ENCODE results near the gene SLC7A9.
"Not testable (repeated sequence)": the region's sequence is repeated elsewhere in the genome, so short reads cannot be mapped to it uniquely, and the experiment has no call there.

SLC7A9 gene

GRCh38 chr19:32824191-32824751 is 45.3 kb downstream of the SLC7A9 start:
- no peak for DNase-seq

DNA sequence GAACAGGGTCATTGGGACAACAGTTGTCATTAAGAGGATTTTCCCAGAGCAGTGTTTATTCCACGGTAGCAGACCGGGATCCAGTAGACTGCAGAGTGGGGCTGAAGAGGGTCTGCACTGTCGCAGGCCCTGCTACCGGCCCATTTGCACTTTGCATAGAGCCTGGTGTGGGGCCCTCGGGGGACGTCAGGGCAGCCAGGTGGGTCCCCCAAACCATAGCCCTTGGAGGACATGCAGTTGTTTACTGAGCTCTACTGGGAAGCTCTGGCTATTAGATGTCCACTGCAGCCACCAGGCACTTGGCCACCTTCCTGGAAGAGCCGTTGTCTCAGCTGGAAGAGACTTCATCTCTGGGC is 45.8 kb downstream of the SLC7A9 start:
- no peak for DNase-seq

DNA sequence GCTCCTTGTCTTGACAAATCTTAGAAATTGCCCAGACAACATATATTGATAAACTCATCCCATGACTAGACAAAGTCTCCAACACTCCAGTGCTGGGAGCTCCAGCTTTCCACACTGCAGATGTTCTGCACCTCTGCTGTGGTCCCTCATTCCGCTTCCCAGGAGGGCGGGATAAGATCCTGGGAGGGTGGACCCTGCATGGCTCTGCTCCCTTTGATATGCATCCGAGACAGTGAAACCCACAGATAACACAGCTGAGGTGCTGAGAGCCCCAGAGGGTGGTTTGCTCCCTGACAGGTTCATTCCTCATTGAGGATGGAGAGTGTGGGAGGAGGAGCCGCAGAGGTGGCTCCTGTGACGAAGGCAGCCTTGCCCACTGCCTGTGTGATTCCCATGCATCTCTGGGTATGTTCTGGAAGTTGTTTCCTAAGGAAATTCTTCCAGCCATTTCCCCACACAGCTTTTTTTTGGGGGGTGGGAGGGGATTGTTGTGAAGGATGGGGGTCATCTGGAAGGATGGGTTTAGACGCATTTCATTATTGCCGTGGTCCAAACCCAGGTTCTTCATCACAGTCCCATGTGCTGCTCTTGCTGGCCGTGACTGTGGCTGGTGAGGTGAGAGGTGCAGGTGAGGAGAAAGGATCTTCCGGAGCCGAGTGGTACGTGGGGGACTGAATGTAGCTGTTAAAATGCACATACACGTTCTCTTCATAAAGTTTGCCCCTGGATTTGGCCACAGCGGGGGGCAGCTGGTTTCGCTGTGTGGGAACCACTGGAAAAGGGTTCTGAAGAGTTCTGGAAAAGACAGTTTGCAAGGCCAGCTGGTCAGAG is 46.4 kb downstream of the SLC7A9 start:
- DNase-seq: no peak

- DNase-seq: no peak
Measured at GRCh38 chr19:32819419-32820400, 49.9 kb downstream of the SLC7A9 start.

DNA sequence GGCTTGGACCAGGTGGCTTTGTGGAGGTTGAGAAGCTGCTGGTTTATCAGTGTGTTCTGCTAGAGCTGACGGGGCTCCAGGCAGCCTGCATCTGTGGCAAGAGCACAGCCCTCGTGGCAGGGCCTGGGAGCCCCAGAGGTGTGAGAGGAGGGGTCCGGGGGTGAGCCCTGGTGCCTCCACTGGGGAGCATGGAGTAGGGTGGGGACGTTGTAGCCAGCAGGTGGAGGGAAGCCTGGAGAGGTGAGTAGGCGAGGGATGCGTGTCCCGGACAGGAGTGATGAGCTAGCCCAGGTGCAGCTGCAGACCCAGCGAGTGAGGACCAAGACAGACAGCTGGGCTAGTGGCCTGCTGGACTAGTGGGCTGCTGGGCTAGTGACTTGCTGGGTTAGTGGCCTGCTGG is 51.0 kb downstream of the SLC7A9 start:
- DNase-seq: no peak

DNA sequence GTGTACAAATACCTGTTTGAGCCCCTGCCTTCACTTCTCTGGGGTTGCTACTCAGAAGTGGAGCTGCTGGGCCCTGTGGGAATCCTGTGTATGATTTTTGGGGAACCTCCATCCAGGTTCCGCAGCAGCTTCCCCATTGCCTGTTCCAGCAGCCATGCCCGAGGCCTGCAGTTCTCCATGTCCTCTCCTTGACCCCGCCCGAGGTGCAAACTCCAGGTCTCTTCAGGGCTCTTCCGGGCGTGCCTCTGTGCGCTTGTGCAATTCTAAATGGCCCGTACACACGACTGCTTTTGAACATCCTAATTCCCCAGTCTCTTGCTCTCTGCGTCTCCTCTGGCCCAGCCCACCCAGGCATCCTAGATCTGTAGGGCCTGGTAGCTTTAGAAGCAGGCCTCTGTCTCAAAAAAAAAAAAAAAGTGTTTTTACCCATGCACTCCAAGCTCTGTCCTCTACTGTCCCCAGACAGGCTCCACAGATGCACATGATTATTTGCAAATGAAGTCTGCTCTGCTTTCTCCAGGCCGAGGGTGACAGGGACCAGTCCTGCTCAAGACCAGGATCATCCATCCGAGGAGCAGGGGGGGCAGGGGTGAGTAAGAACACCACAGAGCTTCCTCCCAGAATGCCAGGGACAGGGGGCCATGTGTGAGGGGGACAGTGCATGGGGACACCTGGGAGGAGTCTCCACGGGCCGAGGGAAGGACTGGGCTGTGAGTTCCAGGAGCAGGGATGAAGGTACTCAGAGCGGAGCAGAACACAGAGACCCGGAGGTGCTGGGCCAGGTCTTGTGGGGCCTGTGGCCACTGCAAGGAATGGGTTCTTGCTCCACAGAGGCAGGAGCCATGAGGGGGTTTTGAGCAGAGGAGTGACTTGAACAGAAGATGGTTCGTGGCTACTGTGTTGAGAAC is 51.7 kb downstream of the SLC7A9 start:
- no peak for DNase-seq

DNA sequence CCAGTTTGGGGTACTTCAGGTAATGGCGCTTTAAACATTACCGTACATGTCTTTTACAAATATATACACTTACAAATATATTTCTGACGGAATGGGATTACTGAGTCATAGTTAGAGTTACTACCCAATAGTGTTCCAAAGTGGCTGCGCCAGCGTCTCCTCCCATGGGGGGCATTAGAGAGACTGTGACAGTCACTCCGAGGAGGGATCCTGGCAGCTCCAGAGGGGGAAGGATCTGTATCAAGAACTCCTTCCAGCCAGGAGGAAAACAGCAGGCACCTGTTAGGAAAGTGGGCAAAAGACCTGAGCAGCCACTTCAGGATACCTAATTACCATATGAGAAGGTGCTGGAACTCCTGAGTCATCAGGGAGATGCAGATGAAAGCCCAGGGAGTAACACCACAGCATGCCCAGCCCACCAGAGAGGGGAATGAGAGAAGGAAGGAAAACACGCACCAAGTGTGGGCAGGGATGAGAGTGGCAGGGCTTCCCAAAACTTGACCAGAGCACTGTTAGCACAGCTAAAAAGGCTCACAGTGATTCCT is 52.9 kb downstream of the SLC7A9 start:
- DNase-seq: no peak

- no peak for DNase-seq
Measured at GRCh38 chr19:32814624-32815023, 54.9 kb downstream of the SLC7A9 start.

GRCh38 chr19:32813862-32814425 is 55.6 kb downstream of the SLC7A9 start:
- DNase-seq: no peak

DNA sequence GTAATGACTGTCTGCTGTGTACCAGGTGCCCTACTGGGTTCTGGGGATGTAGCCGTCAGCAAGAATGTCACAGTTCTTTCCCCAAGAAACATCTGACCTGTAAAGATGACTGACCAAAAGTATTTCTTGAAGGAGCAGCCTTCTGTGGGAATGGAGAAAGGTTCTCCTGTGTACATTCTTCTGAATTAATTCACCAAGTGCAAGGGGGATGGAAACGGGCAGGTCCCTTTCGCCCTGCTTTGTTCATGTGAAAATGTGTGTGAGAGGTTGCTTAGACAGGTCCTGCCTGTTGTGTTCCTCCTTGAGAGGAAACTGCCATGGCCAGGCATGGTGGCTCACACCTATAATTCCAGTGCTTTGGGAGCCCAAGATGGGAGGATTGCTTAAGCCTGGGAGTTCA is 57.0 kb downstream of the SLC7A9 start:
- DNase-seq: no peak

- DNase-seq: no peak
Measured at GRCh38 chr19:32812036-32812435, 57.5 kb downstream of the SLC7A9 start.

DNA sequence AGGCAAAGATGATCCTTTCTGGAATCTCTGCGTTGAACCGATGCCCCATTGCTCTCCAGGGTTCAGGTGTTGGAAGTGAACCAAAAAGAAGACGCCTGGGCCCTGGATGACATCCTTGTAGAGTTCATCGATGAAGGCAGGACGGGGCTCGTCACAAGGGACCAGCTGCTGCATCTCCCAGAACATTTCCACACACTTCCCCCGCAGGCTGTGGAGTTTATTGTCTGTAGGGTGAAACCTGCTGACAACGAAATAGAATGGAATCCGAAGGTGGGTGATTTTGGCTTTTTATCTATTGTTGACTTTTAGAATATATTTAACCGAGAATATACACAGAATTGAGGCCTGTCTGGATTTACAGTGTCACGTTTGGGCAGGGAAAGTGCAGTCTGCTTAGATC is 58.4 kb downstream of the SLC7A9 start:
- no peak for DNase-seq

DNA sequence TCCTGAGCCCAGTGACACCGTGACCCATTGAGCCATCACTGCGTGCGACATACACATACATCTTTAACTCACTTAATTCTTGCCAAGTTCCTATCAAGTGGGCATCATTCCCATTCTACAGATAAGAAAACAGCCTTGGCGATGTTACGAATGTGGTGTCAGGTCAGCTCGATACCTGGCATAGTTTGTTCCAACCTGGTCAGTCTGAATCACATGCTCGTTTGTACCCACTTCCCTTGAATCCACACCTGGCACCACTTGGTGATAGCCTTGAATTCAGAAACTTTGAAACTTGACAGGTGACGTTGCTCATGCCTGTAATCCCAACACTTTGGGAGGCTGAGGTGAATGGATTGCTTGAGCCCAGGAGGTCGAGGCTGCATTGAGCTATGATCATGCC is 59.1 kb downstream of the SLC7A9 start:
- DNase-seq: no peak

DNA sequence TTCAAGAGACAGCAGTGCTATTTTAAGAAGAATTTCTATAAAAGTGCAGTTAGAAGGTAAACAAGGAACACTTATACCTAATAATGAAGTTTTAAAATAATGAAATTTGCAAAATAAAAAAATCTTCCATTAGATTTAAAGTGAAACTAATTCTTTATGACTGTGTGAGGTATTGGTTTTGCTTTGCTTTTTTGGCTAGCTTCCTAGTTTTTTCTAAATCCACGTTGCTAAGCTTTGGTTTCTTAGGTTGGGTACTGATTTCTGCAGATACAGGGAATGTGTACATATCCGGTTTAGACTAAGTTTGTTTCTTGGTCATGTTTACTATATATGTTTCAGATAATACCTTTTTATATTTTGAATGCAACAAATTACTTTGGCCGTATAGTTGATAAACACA is 59.8 kb downstream of the SLC7A9 start:
- DNase-seq: no peak

GRCh38 chr19:32809254-32809653 is 60.3 kb downstream of the SLC7A9 start:
- DNase-seq: no peak

DNA sequence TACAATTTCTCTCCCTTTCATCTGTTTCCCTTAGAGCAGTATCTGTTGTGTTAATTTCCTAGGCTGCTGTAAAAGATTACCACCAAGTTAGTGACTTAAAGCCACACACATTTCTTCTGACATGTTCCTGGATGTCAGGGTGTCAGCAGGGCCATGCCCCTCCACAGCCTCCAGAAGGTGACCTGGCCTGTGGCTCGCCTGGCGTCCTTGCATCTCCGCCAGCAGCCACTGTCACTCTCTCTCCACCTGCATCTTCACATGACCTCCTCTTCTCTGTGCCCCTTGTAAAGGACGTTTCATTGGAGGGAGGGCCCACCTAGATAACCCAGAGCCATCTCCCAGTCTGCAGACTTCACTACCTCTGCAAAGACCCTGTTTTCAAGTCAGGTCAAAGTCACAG is 61.3 kb downstream of the SLC7A9 start:
- DNase-seq: no peak

DNA sequence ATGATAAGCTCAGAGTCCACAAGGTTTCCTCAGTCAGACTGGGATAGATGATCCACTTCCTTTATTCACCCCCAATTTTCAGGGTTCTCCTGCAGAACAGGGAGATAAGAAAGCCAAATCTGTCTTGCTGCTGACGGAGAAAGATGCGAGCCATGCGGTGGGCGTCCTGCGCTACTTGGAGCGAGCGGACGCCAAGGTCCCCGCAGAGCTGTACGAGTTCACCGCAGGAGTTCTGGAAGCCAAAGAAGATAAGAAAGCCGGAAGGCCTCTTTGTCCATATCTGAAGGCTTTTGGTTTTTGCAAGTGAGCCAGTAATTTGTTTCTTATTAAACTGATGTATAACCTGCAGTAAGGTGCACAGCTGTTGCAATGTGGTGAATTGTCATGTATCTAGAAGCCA is 66.7 kb downstream of the SLC7A9 start:
- no peak for DNase-seq

DNA sequence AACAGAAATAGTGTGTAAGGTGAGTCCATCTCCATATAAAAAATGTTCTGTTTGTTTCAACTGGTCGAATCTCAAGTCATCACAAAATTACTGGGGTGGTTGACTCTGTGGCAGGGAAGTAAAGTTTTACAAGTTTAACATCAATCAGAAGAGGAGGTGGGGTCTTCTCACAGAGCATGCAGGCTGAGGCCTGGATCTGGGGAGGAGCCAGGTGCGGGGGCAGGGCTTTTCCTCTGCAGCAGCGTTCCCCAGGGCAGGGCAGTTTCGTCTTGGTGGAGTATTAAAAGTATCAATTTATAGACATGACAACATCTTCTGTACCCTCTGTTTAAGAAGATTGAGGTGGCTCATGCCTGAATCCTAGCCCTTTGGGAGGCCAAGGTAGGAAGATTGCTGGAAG is 68.8 kb downstream of the SLC7A9 start:
- DNase-seq: no peak

DNA sequence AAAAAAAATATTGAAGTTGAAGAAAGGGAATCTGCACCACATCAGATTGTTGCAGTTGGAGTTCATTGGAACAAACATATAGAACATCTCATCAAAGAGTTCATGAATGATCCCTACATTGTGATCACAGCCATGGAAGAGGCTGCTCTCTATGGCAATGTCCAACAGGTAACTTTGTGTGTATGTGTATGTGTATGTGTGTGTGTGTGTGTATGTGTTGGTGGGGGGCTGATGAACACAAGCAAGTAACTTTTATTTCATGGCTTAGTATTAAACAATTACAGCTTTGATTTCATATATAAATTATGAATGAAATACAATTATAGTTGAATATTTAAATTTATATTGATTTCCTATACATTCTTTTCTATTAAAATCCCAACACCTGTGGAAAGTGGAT is 69.4 kb downstream of the SLC7A9 start:
- no peak for DNase-seq

- DNase-seq: no peak
Measured at GRCh38 chr19:32798201-32798600, 71.4 kb downstream of the SLC7A9 start.

- no peak for DNase-seq
Measured at GRCh38 chr19:32789429-32789828, 80.1 kb downstream of the SLC7A9 start.

DNA sequence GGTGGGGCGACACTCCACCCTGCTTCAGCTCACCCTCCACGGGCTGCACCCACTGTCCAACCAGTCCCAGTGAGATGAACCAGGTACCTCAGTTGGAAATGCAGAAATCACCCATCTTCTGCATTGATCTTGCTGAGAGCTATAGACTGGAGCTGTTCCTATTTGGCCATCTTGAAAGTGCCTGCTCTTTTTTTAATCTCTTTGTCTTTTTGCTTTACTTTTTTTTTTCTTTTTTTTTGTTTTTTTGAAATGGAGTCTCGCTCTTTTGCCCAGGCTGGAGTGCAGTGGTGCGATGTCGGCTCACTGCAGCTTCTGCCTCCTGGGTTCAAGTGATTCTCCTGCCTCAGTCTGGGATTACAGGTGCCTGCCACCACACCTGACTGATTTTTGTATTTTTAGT is 81.7 kb downstream of the SLC7A9 start:
- not testable (repeated sequence) for DNase-seq

Measured in bone marrow (tissue), 2 donors.